Heart right ventricle (tissue), 16 donors: Measurements from ENCODE around the gene BEST4. TPM values are rescaled to one million over a fixed set of nuclear protein-coding genes. Genes with fewer than 3 reads are reported as not detected.
A peak's percentile ranks its signal among the peaks of the same experiment; 100 is the strongest.
"Not testable (repeated sequence)": the region's sequence is repeated elsewhere in the genome, so short reads cannot be mapped to it uniquely, and the experiment has no call there.

ENCODE experiments used
- ATAC-seq, 8 donors: fragments of 200-7000 bp; cut with Tn5 transposase; one replicate each; pipeline ENCODE4 v1.9.1; 2020; ENCODE audit warnings: mild to moderate bottlenecking in 8 of 8, moderate library complexity in 8 of 8, moderate number of reproducible peaks in 1 of 8
- DNase-seq, 2 donors: peaks; one replicate each; pipeline ENCODE4 v3.0.0-alpha.2; 2020
- H3K27ac ChIP-seq, 10 donors: fragments of 200-600 bp; sonication (generic) in 2 of 10; one replicate each; pipeline versions ENCODE4 v1.5.0 to v1.8.0; 2020 to 2022; ENCODE audit warnings: mild to moderate bottlenecking in 3 of 10
- H3K27me3 ChIP-seq, 7 donors: fragments of 200-600 bp; one replicate each; pipeline ENCODE4 v1.8.0; 2021 to 2022; ENCODE audit warnings: mild to moderate bottlenecking in 2 of 7
- H3K36me3 ChIP-seq, 9 donors: fragments of 200-600 bp; sonication (generic) in 1 of 9; one replicate each; pipeline versions ENCODE4 v1.5.0 to v1.8.0; 2020 to 2022; ENCODE audit warnings: mild to moderate bottlenecking in 2 of 9
- H3K4me1 ChIP-seq, 9 donors: fragments of 200-600 bp; sonication (generic) in 1 of 9; one replicate each; pipeline versions ENCODE4 v1.5.0 to v1.8.0; 2020 to 2022; ENCODE audit warnings: mild to moderate bottlenecking in 4 of 9
- H3K4me3 ChIP-seq, 10 donors: fragments of 200-600 bp; sonication (generic) in 2 of 10; one replicate each; pipeline versions ENCODE4 v1.5.0 to v1.8.0; 2020 to 2022; ENCODE audit warnings: mild to moderate bottlenecking in 7 of 10, moderate library complexity in 2 of 10
- H3K9me3 ChIP-seq, 11 donors: fragments of 200-600 bp in 10 of 11; sonication (generic) in 2 of 11; one replicate each; pipeline versions ENCODE4 v1.5.0 to v1.8.0; 2013 to 2022; ENCODE audit warnings: mild to moderate bottlenecking in 2 of 11, control low read depth in 1 of 11, moderate library complexity in 1 of 11
- CTCF ChIP-seq, 9 donors: fragments of 200-600 bp; sonication (generic) in 2 of 9; IDR thresholded peaks; one replicate each; pipeline versions ENCODE4 v1.5.0 to v1.8.0; 2021 to 2022; ENCODE audit warnings: antibody characterized with exemption in 9 of 9, mild to moderate bottlenecking in 5 of 9, moderate library complexity in 1 of 9
- WGBS, 2 donors: extraction: QIAGEN DNeasy Blood & Tissue Kit; methylation state at CpG; one replicate each; pipeline ENCODE4 v1.1.7; 2013; ENCODE audit warnings: inconsistent platforms in 1 of 2; 5-methylcytosine and 5-hydroxymethylcytosine counted together
- intact Hi-C, 10 donors: fragments of 100-400 bp; cut with DNase I; formaldehyde crosslinking; loops; one replicate each; pipeline versions ENCODE4 v1.11.1 to v1.14.2; 2022
- polyA plus RNA-seq, 2 donors: library from polyadenylated mRNA; stranded (reverse); fragments of 200-250 nt; gene quantifications; one replicate each; pipeline ENCODE4 v1.2.3, GENCODE V29; 2013
- total RNA-seq, 10 donors: library from RNA; stranded (reverse); fragmentation: NEBNext Ultra II Directional in 3 of 10; extraction: Animal tissue kit (Norgen Biotek cat#: 25700) in 3 of 10; gene quantifications; one replicate each; pipeline versions ENCODE4 v1.2.1 to v1.2.4, GENCODE V29; 2021 to 2023
- donor health status: Arrhythmogenic right ventricular cardiomyopathy.
- donor health status: ischemic (EF 13 %, LVEDD 7.1; RV severe dilation, severe dysfunction).
- donor health status: healthy with polysubstance abuse.
- donor health status: DM: no; HTN: yes; CAD: no.
- donor health status: DM: no; HTN: no; CAD: no.
- donor health status: ischemic (EF 25% LVEDD 6.9; RV normal size, moderate dysfunction).
- donor health status: ischemic (EF 25% LVEDD 5.7; RV mildly dilated, moderate dysfunction).
- donor health status: healthy.
- donor health status: DM: yes; HTN: yes; CAD: no.
- donor health status: Ischemic cardiomyopathy.
- donor health status: ischemic (EF 35%, LVEDD 5.7; RV mildly dilated, moderate dysfunction).
- donor health status: nonischemic (EF 11% LVEDD 7.7; RV severe dilation, severe dysfunction).
- donor health status: DM: yes; HTN: yes; CAD: no.
- donor health status: PGD.
- donor health status: ischemic (EF 29% LVEDD 5.4; RV normal size, mild dysfunction).
- donor health status: nonischemic (EF 23%, LVEDD 6.1; RV moderate dilation, normal function).

The BEST4 gene
- total and polyA plus RNA-seq, 12 donors = 0.07 to 0.44 (median 0.16) TPM; not detected in 5

DNA sequence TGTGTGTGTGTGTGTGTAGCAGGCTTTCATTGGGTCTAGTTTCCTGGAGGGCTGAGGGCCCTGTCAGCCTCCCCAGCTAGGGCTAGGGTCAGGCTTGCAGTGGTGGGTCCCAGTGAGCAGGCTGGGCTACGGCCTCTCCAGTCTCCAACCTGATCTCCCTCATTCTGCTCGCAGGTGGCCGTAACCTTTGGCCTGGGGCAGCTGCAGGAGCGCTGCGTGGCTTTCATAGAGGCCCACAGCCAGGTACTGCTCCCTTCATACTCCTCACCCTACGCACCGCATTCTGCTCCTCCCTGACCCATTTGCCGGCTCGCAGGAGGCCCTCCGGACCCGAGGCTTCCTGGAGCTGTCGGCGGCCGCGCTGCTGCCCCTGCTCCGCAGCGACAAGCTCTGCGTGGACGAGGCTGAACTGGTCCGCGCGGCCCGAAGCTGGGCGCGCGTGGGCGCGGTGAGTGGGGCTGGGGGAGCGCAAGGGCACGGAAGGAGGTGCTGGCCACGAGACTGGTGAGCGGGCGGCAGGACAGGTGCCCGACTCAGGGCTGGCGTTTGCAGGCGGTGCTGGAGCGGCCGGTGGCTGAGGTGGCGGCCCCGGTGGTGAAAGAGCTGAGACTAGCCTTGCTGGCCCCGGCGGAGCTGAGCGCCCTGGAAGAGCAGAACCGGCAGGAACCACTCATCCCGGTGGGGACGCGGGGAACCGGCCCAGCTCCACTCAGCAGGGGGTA is 25.0 kb upstream of the BEST4 start:
- intact Hi-C loops = no loop called here
- peaks cover 26 to 67% (median 57%) of the 10 kb centered on the region in 9 donors for H3K4me1 ChIP-seq
- H3K9me3 ChIP-seq = no peaks in the 10 kb centered on the region
- DNase-seq (peak in 1 of 2 donors; percentile 42), ATAC-seq (peak in 5 of 8 donors; percentile 0 to 49 (median 2))
- H3K27ac ChIP-seq = peak overlapping the region; percentile 68 to 94 (median 84)
- H3K4me3 ChIP-seq = peak overlapping the region; percentile 25 to 61 (median 56)
- no peaks in the 10 kb centered on the region for H3K27me3 ChIP-seq
- 47 to 56% methylated on average over 46 to 48 of the region's 48 CpGs for WGBS, 2 donors
- H3K36me3 ChIP-seq = peaks cover 0 to 26% (median 0%) of the 10 kb centered on the region in 9 donors
- TF ChIP-seq CTCF (IDR thresholded peaks at IDR 0.05) = no peak

GRCh38 chr1:44811234-44811633 is 23.3 kb upstream of the BEST4 start:
- intact Hi-C loops = no loop called here
- Histone ChIP-seq H3K4me3 (no peak overlapping the region), H3K9me3 (no peaks in the 10 kb centered on the region), H3K36me3 (peaks cover 0 to 33% (median 2%) of the 10 kb centered on the region in 9 donors), H3K4me1 (peaks cover 37 to 84% (median 75%) of the 10 kb centered on the region in 9 donors), H3K27ac (peak overlapping the region in 8 of 10 donors; percentile 22 to 100 (median 99)), H3K27me3 (no peaks in the 10 kb centered on the region)
- ATAC-seq (no peak), DNase-seq (peak in 1 of 2 donors; percentile 6)
- WGBS, 2 donors = 71 to 84% methylated on average over 8 of the region's 8 CpGs
- TF ChIP-seq CTCF (IDR thresholded peaks at IDR 0.05) = no peak

DNA sequence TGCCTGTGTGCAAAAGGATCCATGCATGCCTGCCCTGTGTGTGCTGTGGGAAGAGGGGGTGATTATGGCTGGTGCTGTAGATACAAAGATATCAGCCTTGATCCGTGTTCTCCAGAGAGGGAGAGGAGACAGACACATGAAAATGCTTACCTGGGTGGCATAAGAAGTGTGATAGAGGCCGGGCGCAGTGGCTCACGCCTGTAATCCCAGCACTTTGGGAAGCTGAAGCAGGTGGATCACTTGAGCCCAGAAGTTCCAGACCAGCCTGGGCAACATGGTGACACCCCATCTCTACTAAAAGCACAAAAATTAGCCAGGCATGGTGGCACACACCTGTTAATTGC is 22.8 kb upstream of the BEST4 start:
- WGBS, 2 donors = 94 to 95% methylated on average over 4 of the region's 4 CpGs
- peaks cover 42 to 89% (median 80%) of the 10 kb centered on the region in 9 donors for H3K4me1 ChIP-seq
- H3K9me3 ChIP-seq, intact Hi-C loops, ATAC-seq, DNase-seq, H3K4me3 ChIP-seq, H3K27me3 ChIP-seq: not testable (repeated sequence)
- H3K27ac ChIP-seq = peak overlapping the region in 9 of 10 donors; percentile 92 to 100 (median 99)
- H3K36me3 ChIP-seq = peaks cover 0 to 34% (median 7%) of the 10 kb centered on the region in 9 donors

DNA sequence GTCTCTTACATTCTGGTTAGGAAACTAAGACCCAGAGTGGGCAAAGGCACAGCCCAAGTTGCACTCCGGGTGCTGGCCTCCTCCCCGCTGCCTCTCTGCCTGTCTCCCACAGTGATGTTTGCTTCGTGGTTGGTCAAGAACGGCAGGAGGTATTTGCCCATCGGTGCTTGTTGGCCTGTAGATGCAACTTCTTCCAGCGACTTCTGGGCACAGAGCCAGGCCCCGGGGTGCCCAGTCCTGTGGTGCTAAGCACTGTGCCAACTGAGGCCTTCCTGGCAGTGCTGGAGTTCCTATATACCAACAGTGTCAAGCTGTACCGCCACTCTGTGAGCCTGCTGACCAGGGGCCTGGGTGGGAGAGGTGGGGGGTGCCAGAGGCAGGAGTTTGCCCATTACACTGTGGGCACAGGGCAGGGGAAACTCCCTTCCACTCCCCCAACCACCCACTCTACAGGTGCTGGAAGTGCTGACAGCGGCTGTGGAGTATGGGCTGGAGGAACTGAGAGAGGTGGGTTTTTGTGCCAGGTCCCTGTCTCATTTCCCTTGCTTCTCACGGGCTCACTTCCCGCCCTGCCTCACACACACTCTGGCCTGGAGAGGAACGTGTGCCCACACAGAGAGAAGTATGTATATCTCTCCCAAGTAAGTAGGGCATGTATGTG is 22.3 kb upstream of the BEST4 start:
- Histone ChIP-seq H3K27ac (peak overlapping the region; percentile 92 to 100 (median 99)), H3K27me3 (no peaks in the 10 kb centered on the region), H3K36me3 (peaks cover 0 to 34% (median 12%) of the 10 kb centered on the region in 9 donors), H3K4me1 (peaks cover 47 to 94% (median 85%) of the 10 kb centered on the region in 9 donors), H3K4me3 (peak overlapping the region in 5 of 10 donors; percentile 46 to 56 (median 49)), H3K9me3 (no peaks in the 10 kb centered on the region)
- intact Hi-C loops = no loop called here
- no peak for TF ChIP-seq CTCF (IDR thresholded peaks at IDR 0.05)
- 54 to 57% methylated on average over 12 of the region's 12 CpGs for WGBS, 2 donors
- ATAC-seq = no peak
- peak in 1 of 2 donors; percentile 64 for DNase-seq
